Measurements from ENCODE around the gene DMD. TPM values are rescaled to one million over a fixed set of nuclear protein-coding genes. Genes with fewer than 3 reads are reported as not detected.

DMD gene
- total and polyA plus RNA-seq, 2 of the 13 experiments (the other 11 are each of a cell fraction or from before 2014, with no cell fraction given) = 17.6 to 25.9 TPM

DNA sequence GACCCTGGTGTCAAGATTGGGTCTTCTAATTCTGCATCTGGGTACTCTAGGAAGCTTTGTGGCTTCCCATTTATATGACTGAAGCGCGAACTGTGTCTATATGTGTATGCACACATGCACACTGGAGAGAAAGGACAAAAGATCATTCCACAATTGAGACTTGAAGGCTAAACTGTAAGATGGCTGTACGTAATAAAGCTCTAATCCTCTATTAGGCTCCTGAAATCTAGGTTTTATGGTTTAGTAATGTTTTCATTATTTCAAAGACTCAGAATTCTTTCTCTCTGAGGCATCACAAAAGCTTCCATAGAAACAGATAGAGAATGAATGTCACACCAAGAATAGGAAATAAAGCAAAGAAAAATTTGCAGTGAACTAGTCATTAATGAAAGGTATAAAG is 1818.8 kb downstream of the DMD start (continued):
- TF ChIP-seq ZBTB49 (CRISPR knock-in tag; IDR thresholded peaks at IDR 0.05; ENCODE audit: borderline replicate concordance) (no peak), KDM5B (CRISPR knock-in tag; IDR thresholded peaks at IDR 0.05; ENCODE audit: borderline replicate concordance) (no peak), XBP1 (CRISPR knock-in tag; IDR thresholded peaks at IDR 0.05) (no peak)
- TF ChIP-seq, protein P1, sequence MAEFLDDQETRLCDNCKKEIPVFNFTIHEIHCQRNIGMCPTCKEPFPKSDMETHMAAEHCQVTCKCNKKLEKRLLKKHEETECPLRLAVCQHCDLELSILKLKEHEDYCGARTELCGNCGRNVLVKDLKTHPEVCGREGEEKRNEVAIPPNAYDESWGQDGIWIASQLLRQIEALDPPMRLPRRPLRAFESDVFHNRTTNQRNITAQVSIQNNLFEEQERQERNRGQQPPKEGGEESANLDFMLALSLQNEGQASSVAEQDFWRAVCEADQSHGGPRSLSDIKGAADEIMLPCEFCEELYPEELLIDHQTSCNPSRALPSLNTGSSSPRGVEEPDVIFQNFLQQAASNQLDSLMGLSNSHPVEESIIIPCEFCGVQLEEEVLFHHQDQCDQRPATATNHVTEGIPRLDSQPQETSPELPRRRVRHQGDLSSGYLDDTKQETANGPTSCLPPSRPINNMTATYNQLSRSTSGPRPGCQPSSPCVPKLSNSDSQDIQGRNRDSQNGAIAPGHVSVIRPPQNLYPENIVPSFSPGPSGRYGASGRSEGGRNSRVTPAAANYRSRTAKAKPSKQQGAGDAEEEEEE (CRISPR knock-in tag; IDR thresholded peaks at IDR 0.05; ENCODE audit: borderline replicate concordance) = no peak
- TF ChIP-seq, protein P2, sequence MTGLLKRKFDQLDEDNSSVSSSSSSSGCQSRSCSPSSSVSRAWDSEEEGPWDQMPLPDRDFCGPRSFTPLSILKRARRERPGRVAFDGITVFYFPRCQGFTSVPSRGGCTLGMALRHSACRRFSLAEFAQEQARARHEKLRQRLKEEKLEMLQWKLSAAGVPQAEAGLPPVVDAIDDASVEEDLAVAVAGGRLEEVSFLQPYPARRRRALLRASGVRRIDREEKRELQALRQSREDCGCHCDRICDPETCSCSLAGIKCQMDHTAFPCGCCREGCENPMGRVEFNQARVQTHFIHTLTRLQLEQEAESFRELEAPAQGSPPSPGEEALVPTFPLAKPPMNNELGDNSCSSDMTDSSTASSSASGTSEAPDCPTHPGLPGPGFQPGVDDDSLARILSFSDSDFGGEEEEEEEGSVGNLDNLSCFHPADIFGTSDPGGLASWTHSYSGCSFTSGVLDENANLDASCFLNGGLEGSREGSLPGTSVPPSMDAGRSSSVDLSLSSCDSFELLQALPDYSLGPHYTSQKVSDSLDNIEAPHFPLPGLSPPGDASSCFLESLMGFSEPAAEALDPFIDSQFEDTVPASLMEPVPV (CRISPR knock-in tag; IDR thresholded peaks at IDR 0.05) = no peak

DNA sequence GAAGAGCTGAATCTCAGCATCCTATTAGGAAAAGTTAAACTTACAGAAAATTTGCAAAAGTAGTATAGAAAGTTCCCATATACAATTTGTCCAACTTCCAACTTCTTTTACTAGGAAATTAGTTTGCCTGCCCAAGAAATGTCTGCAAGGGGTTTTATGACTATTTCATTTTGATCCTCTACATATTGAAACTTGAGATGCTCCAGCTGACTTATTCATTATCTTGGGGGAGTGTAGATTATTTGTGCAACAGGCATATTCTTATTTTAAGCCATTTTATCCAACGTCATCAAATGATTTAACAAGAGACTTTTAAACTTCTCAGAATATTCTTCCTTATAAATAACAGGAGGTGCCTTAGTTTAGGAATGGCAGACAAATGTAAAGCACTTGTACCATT is 1822.4 kb downstream of the DMD start:
- ATAC-seq (no peak), DNase-seq (ENCODE audit: low spot score) (no peak), FAIRE-seq (no peak)
- no peaks in the 10 kb centered on the region for H3K36me3 ChIP-seq (replicated peaks in 1 of 2; ENCODE audit: control insufficient read depth in 1 of 2, insufficient read depth in 2 of 2, low read length in 2 of 2)
- no peaks in the 10 kb centered on the region for H3K9me3 ChIP-seq (ENCODE audit: low read length)
- H3K9ac ChIP-seq (ENCODE audit: insufficient read depth, low read depth, low read length) = no peak overlapping the region
- in situ Hi-C loops (cut with HindIII; ENCODE audit: extremely low pct_ligation_motif_present, low pct_unique_long_range_greater_than_20kb) = no loop called here
- H4K20me1 ChIP-seq (ENCODE audit: insufficient read depth, low read length) = no peaks in the 10 kb centered on the region
- 0% methylated on average over 1 of the region's 1 CpG for WGBS (ENCODE audit: low lambda C conversion rate)
- ChIA-PET CTCF (ENCODE audit: low intra/inter-chr PET ratio, low total read pairs) (no interaction called here), POLR2A (no interaction called here)
- H3K4me1 ChIP-seq (ENCODE audit: insufficient read depth, low read length) = no peaks in the 10 kb centered on the region
- H3K27me3 ChIP-seq (ENCODE audit: control insufficient read depth in 1 of 2, insufficient read depth in 2 of 2, low read length in 2 of 2) = no peaks in the 10 kb centered on the region
- no TSS peak for BruUV-seq (replicated peaks)
- TF ChIP-seq NFE2L1 (CRISPR knock-in tag; IDR thresholded peaks at IDR 0.05; ENCODE audit: borderline replicate concordance) (no peak), ZFY (CRISPR knock-in tag; IDR thresholded peaks at IDR 0.05) (no peak), NFKBIZ (CRISPR knock-in tag; IDR thresholded peaks at IDR 0.05) (no peak), TBP (CRISPR knock-in tag; IDR thresholded peaks at IDR 0.05) (no peak), SP1 (IDR thresholded peaks at IDR 0.05) (no peak), SP1 (CRISPR knock-in tag; IDR thresholded peaks at IDR 0.05) (no peak), SMC3 (IDR thresholded peaks at IDR 0.05; ENCODE audit: low read length) (no peak), STAT5B (CRISPR knock-in tag; IDR thresholded peaks at IDR 0.05) (no peak)
- intact Hi-C loops (cut with micrococcal nuclease; ENCODE audit: unreplicated experiment) = no loop called here
- H3K27ac ChIP-seq (ENCODE audit: extremely low read length, insufficient read depth, low read length) = no peak overlapping the region
- H3K79me2 ChIP-seq (ENCODE audit: insufficient read depth, low read length) = no peaks in the 10 kb centered on the region
- H3K4me2 ChIP-seq (ENCODE audit: low read depth, low read length) = no peak overlapping the region
- H2AFZ ChIP-seq (ENCODE audit: low read length) = no peak overlapping the region
- H3K4me3 ChIP-seq (replicated peaks in 1 of 3; ENCODE audit: insufficient read depth in 1 of 3, low read depth in 2 of 3, low read length in 3 of 3) = no peak overlapping the region

All from HepG2 (cell line).